Right hindlimb (tissue), 1 donor: Measurements from ENCODE around the gene ZNF423.

ENCODE experiments used
- DNase-seq: peaks from one replicate; pipeline ENCODE4 v3.0.0-alpha.2; 2018

Gene ZNF423

GRCh38 chr16:49657736-49658465, 198.0 kb downstream of the ZNF423 start:
- DNase-seq = no peak

- no peak for DNase-seq
These were observed 201.5 kb downstream of the ZNF423 start for GRCh38 chr16:49654425-49654824.

- DNase-seq = no peak
These were observed 202.3 kb downstream of the ZNF423 start for GRCh38 chr16:49653577-49653976.

GRCh38 chr16:49653173-49653570, 202.7 kb downstream of the ZNF423 start:
- no peak for DNase-seq

GRCh38 chr16:49652456-49653172, 203.3 kb downstream of the ZNF423 start:
- DNase-seq = peak; percentile 54

- DNase-seq = no peak
These were observed 203.9 kb downstream of the ZNF423 start for GRCh38 chr16:49651996-49652395.

GRCh38 chr16:49651226-49651625, 204.7 kb downstream of the ZNF423 start:
- no peak for DNase-seq

GRCh38 chr16:49650603-49651002, 205.3 kb downstream of the ZNF423 start:
- DNase-seq = no peak

GRCh38 chr16:49649013-49649765, 206.7 kb downstream of the ZNF423 start:
- no peak for DNase-seq

GRCh38 chr16:49647673-49648072, 208.2 kb downstream of the ZNF423 start:
- no peak for DNase-seq

GRCh38 chr16:49645263-49645662, 210.6 kb downstream of the ZNF423 start:
- DNase-seq = no peak

- no peak for DNase-seq
These were observed 211.8 kb downstream of the ZNF423 start for GRCh38 chr16:49644145-49644463.

- DNase-seq = peak; percentile 50
These were observed 212.3 kb downstream of the ZNF423 start for GRCh38 chr16:49643429-49644144.

- peak; percentile 14 for DNase-seq
These were observed 214.7 kb downstream of the ZNF423 start for GRCh38 chr16:49641250-49641649.

GRCh38 chr16:49640581-49640980, 215.3 kb downstream of the ZNF423 start:
- DNase-seq = no peak

- DNase-seq = peak; percentile 84
These were observed 216.0 kb downstream of the ZNF423 start for GRCh38 chr16:49639739-49640431.

GRCh38 chr16:49638673-49639610, 217.0 kb downstream of the ZNF423 start:
- peak; percentile 65 for DNase-seq

GRCh38 chr16:49637933-49638672, 217.8 kb downstream of the ZNF423 start:
- DNase-seq = no peak

GRCh38 chr16:49637511-49637910, 218.4 kb downstream of the ZNF423 start:
- DNase-seq = peak; percentile 9

GRCh38 chr16:49636608-49637007, 219.3 kb downstream of the ZNF423 start:
- peak; percentile 12 for DNase-seq
